GF-D8 (cell line): ENCODE measurements around the gene MYLK.

ENCODE experiments used
- DNase-seq: peaks from one replicate; lab custom pipeline; 2025; lab: John Stamatoyannopoulos, UW

Gene MYLK

GRCh38 chr3:123872621-123873020 is 11.5 kb downstream of the MYLK start:
- no peak for DNase-seq

DNA sequence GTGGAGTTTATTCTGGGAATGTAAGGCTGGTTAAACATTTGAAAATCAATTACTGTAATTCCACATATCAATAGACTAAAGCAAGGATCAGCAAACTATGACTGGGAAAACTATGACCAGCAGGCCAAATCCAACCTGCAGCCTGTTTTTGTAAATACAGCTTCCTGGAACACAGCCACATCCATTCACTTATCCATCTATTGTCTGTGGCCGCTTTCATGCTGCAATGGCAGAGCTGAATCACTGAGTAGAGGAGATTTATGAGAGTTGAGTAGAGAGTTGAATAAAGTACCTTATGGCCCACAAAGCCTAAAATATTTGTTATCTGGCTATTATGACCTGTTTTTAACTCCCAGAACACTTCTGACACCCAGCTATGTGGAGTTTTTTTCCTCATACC is 12.2 kb downstream of the MYLK start:
- no peak for DNase-seq

GRCh38 chr3:123870033-123870432 is 14.1 kb downstream of the MYLK start:
- no peak for DNase-seq

DNA sequence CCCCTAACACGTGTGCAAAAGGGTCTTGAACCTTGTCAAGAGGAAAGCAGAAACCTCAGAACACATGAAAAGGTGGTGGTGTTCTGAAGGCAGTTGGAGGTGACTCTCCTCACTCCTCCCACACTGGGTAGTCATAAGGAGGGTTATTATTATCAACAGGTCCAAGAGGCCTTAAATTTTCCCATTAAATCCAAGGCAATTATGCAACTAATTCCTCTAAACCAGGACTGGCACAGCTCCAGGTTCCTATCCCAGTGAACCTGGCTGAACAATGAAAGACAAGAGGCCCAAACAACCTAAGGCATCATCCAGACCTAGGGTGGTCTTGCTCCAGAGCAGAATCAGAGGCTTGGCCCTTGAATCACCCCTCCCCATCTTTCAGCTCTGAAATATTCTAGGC is 15.0 kb downstream of the MYLK start:
- DNase-seq: no peak

- DNase-seq: no peak
Observed at GRCh38 chr3:123864706-123865105, 19.4 kb downstream of the MYLK start.

DNA sequence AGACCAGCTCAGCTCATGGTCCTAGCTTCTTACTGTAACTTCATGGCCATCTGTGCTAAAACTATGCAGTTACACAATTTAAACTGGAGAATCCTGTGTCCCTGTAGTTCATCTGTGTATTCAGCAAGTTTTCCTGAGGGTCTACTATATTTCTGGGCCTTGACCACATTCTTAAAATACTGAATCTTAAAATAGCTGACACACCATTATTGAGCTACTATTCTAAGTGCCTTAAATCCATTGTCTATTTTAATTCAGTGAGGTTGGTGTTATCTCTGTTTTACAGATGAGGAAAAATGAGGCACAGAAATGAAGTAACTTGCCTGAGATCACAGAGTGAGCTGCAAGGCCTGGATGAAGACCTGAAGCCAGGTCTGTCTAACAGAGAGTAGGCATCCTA is 22.0 kb downstream of the MYLK start:
- no peak for DNase-seq

- DNase-seq: no peak
Observed at GRCh38 chr3:123861081-123861836, 22.9 kb downstream of the MYLK start.

- no peak for DNase-seq
Observed at GRCh38 chr3:123859177-123859576, 25.0 kb downstream of the MYLK start.

DNA sequence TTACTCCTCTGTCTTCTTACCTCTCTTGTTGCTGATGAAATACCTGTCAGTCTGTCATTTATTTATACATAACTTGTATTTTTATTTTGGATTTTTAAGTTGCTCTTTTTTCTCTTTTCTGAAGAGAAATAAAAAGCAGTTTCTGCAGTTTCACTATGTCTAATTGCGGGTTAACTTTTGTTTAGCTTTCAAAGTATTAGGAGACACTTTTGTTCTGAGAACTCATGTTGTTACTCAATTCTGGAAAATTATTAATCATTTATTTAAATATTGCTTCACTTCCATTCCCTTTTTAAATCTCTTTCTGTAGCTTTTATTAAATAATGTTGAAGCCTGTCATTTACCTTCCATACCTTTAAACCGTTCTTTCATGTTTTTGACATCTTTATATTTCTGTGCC is 29.2 kb downstream of the MYLK start:
- DNase-seq: no peak

GRCh38 chr3:123853686-123854372 is 30.3 kb downstream of the MYLK start:
- no peak for DNase-seq

GRCh38 chr3:123847209-123847608 is 36.9 kb downstream of the MYLK start:
- DNase-seq: no peak

DNA sequence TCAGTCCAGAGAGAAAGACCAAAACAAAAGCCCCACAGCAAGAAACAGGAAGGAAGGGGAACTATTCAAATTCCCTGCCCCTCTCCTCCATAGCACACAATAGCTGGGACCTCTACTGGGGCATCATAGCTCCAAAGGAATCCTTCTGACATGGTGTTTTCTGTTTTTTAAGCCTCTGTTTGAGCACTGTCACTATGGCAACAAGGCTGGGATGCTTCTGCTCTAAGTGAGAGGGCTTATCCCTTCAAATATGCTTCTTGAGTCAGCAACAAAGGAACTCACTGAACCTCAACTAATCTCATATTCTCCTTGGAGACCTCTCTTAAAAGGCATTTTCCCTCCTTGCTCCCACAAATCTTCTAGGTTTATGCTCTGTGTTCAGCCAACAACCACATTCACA is 40.5 kb downstream of the MYLK start:
- DNase-seq: no peak

- no peak for DNase-seq
Observed at GRCh38 chr3:123842711-123843110, 41.4 kb downstream of the MYLK start.

DNA sequence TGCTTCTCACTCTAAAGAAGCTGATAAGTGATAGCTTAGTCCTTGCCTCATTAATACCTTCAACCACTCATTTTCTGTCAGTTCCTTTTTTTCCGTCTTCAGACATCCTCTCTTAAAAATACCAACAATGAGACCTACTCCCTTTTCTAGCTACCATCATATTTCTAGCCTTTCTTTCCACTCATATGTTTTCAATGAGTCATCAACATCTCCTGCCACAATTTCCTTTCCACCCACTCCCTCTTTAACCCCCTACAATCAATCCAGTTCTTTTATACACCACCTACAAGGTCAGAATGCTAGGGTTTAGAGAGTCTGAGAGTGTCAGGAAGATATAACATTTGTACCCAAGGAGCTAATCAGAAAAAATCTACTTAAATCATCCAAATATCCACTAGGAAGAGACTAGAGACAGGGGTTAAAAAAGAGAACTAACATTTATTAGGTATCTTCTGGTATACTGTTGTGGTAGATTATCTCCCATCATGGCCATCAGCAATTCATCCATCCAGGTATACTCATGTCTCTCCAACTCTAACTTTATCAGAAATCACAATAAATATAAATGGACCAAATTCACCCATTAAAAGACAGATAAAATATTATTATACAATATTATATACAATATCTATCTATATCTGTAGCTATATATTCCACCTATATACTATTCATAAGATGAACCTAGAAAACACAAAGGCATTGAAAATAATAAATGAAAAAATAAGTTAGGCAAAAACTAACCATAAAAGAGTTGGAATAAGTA is 42.5 kb downstream of the MYLK start:
- no peak for DNase-seq

DNA sequence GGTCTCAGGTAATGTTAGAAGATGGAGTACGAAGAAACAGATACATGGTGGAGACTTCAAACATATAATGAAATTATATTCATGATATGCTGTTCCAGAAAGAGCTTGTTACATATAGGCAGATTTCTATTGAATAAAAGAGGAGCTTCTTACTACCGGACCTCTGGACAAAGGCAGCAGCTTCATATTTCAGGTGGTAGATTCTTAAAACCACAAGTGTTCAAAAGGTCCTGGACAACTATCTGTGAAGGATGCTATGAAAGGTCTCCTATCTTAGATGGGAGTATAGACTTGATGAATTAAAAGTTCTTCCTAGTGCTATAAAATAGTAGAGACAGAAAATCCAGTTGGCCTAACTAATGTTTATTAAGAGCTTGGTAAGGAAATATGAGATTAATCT is 43.2 kb downstream of the MYLK start:
- DNase-seq: no peak

DNA sequence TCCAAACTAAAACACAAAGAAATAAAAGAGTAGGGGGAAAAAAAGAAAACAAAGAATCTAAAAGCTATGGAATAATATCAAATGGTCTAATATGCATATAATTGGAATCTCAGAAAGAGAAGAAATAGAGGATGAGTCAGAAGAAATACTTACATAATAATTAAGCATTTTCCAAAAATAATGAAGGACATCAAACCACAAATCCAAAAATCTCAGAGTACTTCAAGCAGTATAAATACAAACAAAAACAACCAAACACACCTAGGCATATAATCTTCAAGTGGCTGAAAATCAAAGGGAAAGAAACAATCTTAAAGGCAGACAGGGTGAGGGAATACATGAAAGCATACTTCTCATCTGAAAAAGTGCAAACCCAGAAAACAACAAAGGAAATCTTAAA is 46.3 kb downstream of the MYLK start:
- DNase-seq: no peak

DNA sequence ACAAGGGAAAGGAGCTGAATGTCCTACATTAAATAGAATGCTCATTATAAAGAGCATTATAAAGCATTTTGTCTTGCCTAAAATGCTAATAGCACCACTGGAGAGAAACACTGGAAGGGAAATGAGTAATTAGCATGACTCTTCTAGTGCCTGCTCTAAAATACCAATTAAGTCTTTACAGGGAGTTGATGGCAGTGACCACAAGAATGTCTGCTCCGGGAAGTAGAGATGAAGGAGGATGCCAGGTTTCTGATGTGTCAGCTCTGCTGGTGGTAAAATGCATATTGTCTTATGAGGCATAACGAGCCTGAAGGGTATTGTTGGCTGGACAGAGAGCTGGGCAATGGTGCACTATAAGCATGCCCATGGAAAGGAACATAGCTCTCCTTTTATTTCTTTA is 49.5 kb downstream of the MYLK start:
- DNase-seq: no peak

DNA sequence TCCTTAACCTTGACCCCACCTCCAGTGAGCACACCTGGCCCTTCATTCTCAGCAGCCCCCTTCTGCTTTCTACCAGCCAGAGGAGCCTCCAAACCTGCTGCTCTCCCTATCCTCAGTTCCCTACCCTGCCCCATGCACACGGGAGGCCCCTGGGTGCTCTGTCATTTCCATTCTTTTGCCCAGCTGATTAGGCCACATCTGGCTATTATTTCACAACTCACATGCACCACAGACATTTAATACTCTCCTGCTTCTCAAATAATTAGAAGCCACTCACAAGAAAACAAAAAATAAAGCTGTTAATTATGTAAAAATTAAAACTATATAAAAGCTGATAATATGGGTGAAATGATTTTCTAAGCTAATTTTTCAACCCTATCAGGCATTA is 50.7 kb downstream of the MYLK start:
- no peak for DNase-seq

GRCh38 chr3:123832692-123833397 is 51.3 kb downstream of the MYLK start:
- DNase-seq: no peak

- DNase-seq: no peak
Observed at GRCh38 chr3:123831420-123831819, 52.7 kb downstream of the MYLK start.

DNA sequence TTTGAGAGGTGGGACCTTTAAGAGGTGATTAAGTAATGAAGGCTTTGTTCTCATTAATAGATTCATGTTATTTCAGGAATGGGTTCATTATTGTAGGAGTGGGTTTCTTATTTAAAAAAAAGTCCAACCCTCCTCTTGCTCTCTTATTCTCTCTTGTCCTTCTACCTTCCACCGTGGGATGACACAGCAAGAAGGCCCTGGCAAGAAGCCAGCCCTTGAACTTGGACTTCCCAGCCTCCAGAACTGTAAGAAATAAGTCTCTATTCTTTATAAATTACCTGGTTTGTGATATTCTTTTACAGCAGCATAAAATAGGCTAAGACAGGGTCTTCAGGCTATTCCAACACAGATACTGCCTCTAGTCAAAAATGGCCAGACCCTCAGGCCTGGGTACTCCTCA is 62.2 kb downstream of the MYLK start:
- DNase-seq: no peak

DNA sequence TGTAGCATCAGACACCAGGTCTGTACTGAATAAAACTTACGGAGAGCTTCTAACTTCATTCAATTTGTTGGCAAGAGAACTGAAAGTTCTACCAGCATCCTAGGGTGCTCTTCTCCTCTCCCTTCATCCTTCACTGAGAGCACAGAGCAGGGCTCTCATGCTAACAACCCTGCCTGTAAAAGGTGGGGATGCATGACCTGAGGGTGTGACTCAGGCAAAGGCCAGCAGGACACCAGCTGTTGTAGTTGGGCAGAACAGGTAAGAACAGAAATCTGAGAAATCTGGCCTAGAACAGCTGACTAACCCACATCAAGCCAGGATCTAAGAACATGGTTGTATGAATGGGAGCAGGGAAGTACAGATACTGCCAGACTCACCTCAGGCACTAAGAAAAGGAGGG is 64.2 kb downstream of the MYLK start:
- no peak for DNase-seq
